Measurements from ENCODE around the gene CPNE8. TPM values are rescaled to one million over a fixed set of nuclear protein-coding genes. Genes with fewer than 3 reads are reported as not detected.

Gene CPNE8
- polyA plus RNA-seq, 2 of the 4 experiments (the other 2 are of a cell fraction), result 8.0 to 30.1 TPM

GRCh38 chr12:38689195-38689594 lies 216.2 kb downstream of the CPNE8 start:
- H3K4me2 ChIP-seq, result no peak overlapping the region
- H3K4me3 ChIP-seq, result no peak overlapping the region
- WGBS (ENCODE audit: missing lambda C conversion rate), result 82% methylated on average over 1 of the region's 1 CpG
- TF ChIP-seq HOXB5 (CRISPR knock-in tag; IDR thresholded peaks at IDR 0.05) (no peak), POLR2A (IDR thresholded peaks at IDR 0.05; ENCODE audit: low read length) (no peak), MAZ (IDR thresholded peaks at IDR 0.05; ENCODE audit: borderline replicate concordance, low read depth, low read length) (no peak), EHF (CRISPR knock-in tag; IDR thresholded peaks at IDR 0.05) (no peak), USF2 (IDR thresholded peaks at IDR 0.05) (no peak), RFX5 (IDR thresholded peaks at IDR 0.05) (no peak), RNF2 (IDR thresholded peaks at IDR 0.05; ENCODE audit: borderline replicate concordance, low read depth) (no peak), ESRRA (IDR thresholded peaks at IDR 0.05; ENCODE audit: borderline replicate concordance, low read length) (no peak), NPAS2 (CRISPR knock-in tag; IDR thresholded peaks at IDR 0.05; ENCODE audit: borderline replicate concordance) (no peak), EHMT2 (IDR thresholded peaks at IDR 0.05; ENCODE audit: low read depth) (no peak), SMC3 (IDR thresholded peaks at IDR 0.05) (no peak), ZC3H11A (IDR thresholded peaks at IDR 0.05) (no peak), GATA3 (IDR thresholded peaks at IDR 0.05; ENCODE audit: borderline replicate concordance) (no peak), KDM1A (IDR thresholded peaks at IDR 0.05; ENCODE audit: low read depth) (no peak), HEYL (CRISPR knock-in tag; IDR thresholded peaks at IDR 0.05) (no peak), ZSCAN20 (CRISPR knock-in tag; IDR thresholded peaks at IDR 0.05) (no peak), BHLHE40 (IDR thresholded peaks at IDR 0.05; ENCODE audit: low read depth, low read length) (no peak)
- no peaks in the 10 kb centered on the region for H3K4me1 ChIP-seq
- CTCF ChIA-PET, result no interaction called here
- no peak overlapping the region for H3K27ac ChIP-seq
- ATAC-seq, result no peak
- FAIRE-seq, result no peak
- no peak for DNase-seq (ENCODE audit: low read depth in 1 of 2, low spot score in 1 of 2)
- H3K9me3 ChIP-seq, result no peaks in the 10 kb centered on the region
- POLR2A ChIA-PET, result no interaction called here

GRCh38 chr12:38682521-38682920 lies 222.9 kb downstream of the CPNE8 start:
- FAIRE-seq (no peak), ATAC-seq (no peak), DNase-seq (ENCODE audit: low read depth in 1 of 2, low spot score in 1 of 2) (no peak)
- TF ChIP-seq ELK1 (IDR thresholded peaks at IDR 0.05; ENCODE audit: low read depth, low read length), result no peak
- TF ChIP-seq RFX5 (IDR thresholded peaks at IDR 0.05), result no peak
- H3K27ac ChIP-seq, result no peak overlapping the region
- 87% methylated on average over 2 of the region's 2 CpGs for WGBS (ENCODE audit: missing lambda C conversion rate)
- CTCF ChIA-PET, result interaction anchor here (0.9 kb wide), 1 partner anchor 8 kb away, joined by 3 read pairs; no protein-coding TSS in a partner anchor
- H3K9me3 ChIP-seq, result no peaks in the 10 kb centered on the region
- H3K4me1 ChIP-seq, result no peaks in the 10 kb centered on the region
- H3K4me2 ChIP-seq, result no peak overlapping the region
- POLR2A ChIA-PET, result no interaction called here
- no peak overlapping the region for H3K4me3 ChIP-seq

- POLR2A ChIA-PET, result no interaction called here
- Histone ChIP-seq H3K4me3 (no peak overlapping the region), H3K4me1 (no peaks in the 10 kb centered on the region), H3K4me2 (no peak overlapping the region), H3K27ac (no peak overlapping the region), H3K9me3 (no peaks in the 10 kb centered on the region)
- no peak for FAIRE-seq
- TF ChIP-seq CBX2 (IDR thresholded peaks at IDR 0.05; ENCODE audit: borderline replicate concordance, low read depth) (no peak), BHLHE40 (IDR thresholded peaks at IDR 0.05; ENCODE audit: low read depth, low read length) (no peak), FOXS1 (CRISPR knock-in tag; IDR thresholded peaks at IDR 0.05) (no peak), ZC3H11A (IDR thresholded peaks at IDR 0.05) (no peak), FOSB (CRISPR knock-in tag; IDR thresholded peaks at IDR 0.05) (no peak), MAZ (IDR thresholded peaks at IDR 0.05; ENCODE audit: borderline replicate concordance, low read depth, low read length) (no peak), ATOH8 (CRISPR knock-in tag; IDR thresholded peaks at IDR 0.05; ENCODE audit: low read depth) (no peak), HOXB13 (CRISPR knock-in tag; IDR thresholded peaks at IDR 0.05; ENCODE audit: low read depth) (no peak), RNF2 (IDR thresholded peaks at IDR 0.05; ENCODE audit: borderline replicate concordance, low read depth) (no peak), BCL3 (IDR thresholded peaks at IDR 0.05) (no peak), MYC (IDR thresholded peaks at IDR 0.05; ENCODE audit: borderline replicate concordance, low read length) (no peak), NR3C1 (IDR thresholded peaks at IDR 0.05) (no peak), HOXB5 (CRISPR knock-in tag; IDR thresholded peaks at IDR 0.05) (no peak), ZFP36 (IDR thresholded peaks at IDR 0.05; ENCODE audit: borderline replicate concordance, partially characterized antibody) (no peak), PHF8 (IDR thresholded peaks at IDR 0.05; ENCODE audit: borderline replicate concordance, low read depth) (no peak), SMC3 (IDR thresholded peaks at IDR 0.05) (no peak)
- DNase-seq (ENCODE audit: low read depth in 1 of 2, low spot score in 1 of 2), result no peak
- WGBS (ENCODE audit: missing lambda C conversion rate), result 81% methylated on average over 2 of the region's 2 CpGs
- CTCF ChIA-PET, result interaction anchor here (0.6 to 3.4 kb wide), 3 partner anchors 12 to 236 kb away, joined by 3 to 15 read pairs (median 5); partner anchors contain the start of gene CPNE8
- ATAC-seq, result no peak
Observed at GRCh38 chr12:38669530-38669929, 235.9 kb downstream of the CPNE8 start.
